ENCODE results near the gene MED9. TPM values are rescaled to one million over a fixed set of nuclear protein-coding genes. Genes with fewer than 3 reads are reported as not detected.

Gene MED9
- total and polyA plus RNA-seq, 10 of the 15 experiments (the other 5 are each of a cell fraction or from before 2014, with no cell fraction given), result 1.5 to 22.4 (median 14.8) TPM

DNA sequence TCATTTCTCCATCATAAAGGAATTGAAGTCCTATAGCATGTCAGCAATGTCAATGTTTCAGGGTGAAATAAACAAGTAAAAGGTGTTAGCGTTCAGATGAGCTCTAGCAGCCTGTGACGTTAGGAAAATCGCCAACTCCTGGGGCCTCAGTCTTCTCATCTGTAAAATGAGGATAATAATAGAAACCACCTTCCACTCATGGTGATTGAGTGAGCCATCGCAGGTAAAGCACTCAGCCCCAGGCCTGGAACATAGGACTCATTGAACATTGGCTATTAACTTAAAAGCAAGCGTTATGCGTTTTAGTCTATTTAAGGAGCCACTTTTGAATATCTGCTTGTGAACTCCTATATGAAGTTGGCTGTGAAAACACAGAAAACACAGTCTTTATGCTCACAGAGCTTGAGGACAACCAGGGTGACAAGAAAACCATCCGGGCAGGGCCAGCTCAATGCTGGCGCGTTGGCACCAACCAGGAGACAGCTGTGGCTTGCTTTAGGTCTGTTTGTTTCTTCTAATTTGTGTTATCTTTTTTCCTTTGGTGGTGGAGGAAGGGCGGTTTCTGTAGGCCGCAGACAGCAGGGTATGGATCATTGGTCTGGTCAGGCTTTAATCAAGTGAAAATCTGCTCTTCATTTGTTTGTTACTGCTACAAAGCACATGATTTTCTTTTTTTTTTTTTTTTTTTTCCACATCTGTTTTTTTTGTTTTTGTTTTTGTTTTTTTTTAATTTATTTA is 35.7 kb upstream of the MED9 start:
- Histone ChIP-seq H3K36me3 (ENCODE audit: control insufficient read depth in 2 of 2, insufficient read depth in 2 of 2, low read length in 1 of 2) (no peaks in the 10 kb centered on the region), H3K79me2 (ENCODE audit: control insufficient read depth, insufficient read depth, low read length) (no peaks in the 10 kb centered on the region), H3K27me3 (replicated peaks in 1 of 2; ENCODE audit: control insufficient read depth in 2 of 2, insufficient read depth in 2 of 2, low read length in 1 of 2) (no peaks in the 10 kb centered on the region; a peak in 1 of 4 replicates), H3K4me1 (ENCODE audit: control insufficient read depth, insufficient read depth, low read length) (no peaks in the 10 kb centered on the region), H3K9ac (ENCODE audit: control insufficient read depth, insufficient read depth, low read length) (no peak overlapping the region), H3K4me3 (no peak overlapping the region), H2AFZ (ENCODE audit: control insufficient read depth, low read depth, low read length) (no peak overlapping the region), H3K27ac (ENCODE audit: control insufficient read depth, insufficient read depth) (no peak overlapping the region), H3K9me3 (replicated peaks; ENCODE audit: control insufficient read depth, insufficient read depth, low read length) (no peaks in the 10 kb centered on the region), H4K20me1 (ENCODE audit: control insufficient read depth, insufficient read depth) (no peaks in the 10 kb centered on the region), H3K4me2 (ENCODE audit: control insufficient read depth, insufficient read depth) (no peak overlapping the region)
- intact Hi-C loops (cut with micrococcal nuclease; ENCODE audit: unreplicated experiment) (loop anchor here (1.0 kb wide), 1 partner anchor 85 kb away; no protein-coding TSS in a partner anchor), in situ Hi-C loops (cut with MboI) (loop anchor here (5.0 kb wide), 1 partner anchor 84 kb away; no protein-coding TSS in a partner anchor)
- RAD21 ChIA-PET (ENCODE audit: unreplicated experiment), result no interaction called here
- FAIRE-seq, result no peak
- SMC1A ChIA-PET (ENCODE audit: uncharacterized antibody, unreplicated experiment), result no interaction called here
- DNase-seq (ENCODE audit: low read depth, low spot score), result no peak
- no peak for ATAC-seq
- 67% methylated on average over 11 of the region's 11 CpGs for WGBS (ENCODE audit: insufficient coverage, insufficient replicate concordance, low lambda C conversion rate, missing lambda C conversion rate)
- CTCF ChIA-PET, result interaction anchor here (1.5 to 1.7 kb wide), 3 partner anchors 13 to 86 kb away, joined by 3 to 5 read pairs (median 3); no protein-coding TSS in a partner anchor
- no TSS peak for BruUV-seq (replicated peaks)
- TF ChIP-seq, protein P1, sequence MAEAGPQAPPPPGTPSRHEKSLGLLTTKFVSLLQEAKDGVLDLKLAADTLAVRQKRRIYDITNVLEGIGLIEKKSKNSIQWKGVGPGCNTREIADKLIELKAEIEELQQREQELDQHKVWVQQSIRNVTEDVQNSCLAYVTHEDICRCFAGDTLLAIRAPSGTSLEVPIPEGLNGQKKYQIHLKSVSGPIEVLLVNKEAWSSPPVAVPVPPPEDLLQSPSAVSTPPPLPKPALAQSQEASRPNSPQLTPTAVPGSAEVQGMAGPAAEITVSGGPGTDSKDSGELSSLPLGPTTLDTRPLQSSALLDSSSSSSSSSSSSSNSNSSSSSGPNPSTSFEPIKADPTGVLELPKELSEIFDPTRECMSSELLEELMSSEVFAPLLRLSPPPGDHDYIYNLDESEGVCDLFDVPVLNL (IDR thresholded peaks at IDR 0.05; ENCODE audit: low read depth, low read length), result no peak
- no peak for TF ChIP-seq SMC3 (IDR thresholded peaks at IDR 0.05; ENCODE audit: borderline replicate concordance, low read length)
- TF ChIP-seq RAD21 (IDR thresholded peaks at IDR 0.05; ENCODE audit: insufficient read depth, low read depth, low read length), result no peak
- TF ChIP-seq, protein P2, sequence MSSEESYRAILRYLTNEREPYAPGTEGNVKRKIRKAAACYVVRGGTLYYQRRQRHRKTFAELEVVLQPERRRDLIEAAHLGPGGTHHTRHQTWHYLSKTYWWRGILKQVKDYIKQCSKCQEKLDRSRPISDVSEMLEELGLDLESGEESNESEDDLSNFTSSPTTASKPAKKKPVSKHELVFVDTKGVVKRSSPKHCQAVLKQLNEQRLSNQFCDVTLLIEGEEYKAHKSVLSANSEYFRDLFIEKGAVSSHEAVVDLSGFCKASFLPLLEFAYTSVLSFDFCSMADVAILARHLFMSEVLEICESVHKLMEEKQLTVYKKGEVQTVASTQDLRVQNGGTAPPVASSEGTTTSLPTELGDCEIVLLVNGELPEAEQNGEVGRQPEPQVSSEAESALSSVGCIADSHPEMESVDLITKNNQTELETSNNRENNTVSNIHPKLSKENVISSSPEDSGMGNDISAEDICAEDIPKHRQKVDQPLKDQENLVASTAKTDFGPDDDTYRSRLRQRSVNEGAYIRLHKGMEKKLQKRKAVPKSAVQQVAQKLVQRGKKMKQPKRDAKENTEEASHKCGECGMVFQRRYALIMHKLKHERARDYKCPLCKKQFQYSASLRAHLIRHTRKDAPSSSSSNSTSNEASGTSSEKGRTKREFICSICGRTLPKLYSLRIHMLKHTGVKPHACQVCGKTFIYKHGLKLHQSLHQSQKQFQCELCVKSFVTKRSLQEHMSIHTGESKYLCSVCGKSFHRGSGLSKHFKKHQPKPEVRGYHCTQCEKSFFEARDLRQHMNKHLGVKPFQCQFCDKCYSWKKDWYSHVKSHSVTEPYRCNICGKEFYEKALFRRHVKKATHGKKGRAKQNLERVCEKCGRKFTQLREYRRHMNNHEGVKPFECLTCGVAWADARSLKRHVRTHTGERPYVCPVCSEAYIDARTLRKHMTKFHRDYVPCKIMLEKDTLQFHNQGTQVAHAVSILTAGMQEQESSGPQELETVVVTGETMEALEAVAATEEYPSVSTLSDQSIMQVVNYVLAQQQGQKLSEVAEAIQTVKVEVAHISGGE (CRISPR knock-in tag; IDR thresholded peaks at IDR 0.05), result no peak
- no peak for TF ChIP-seq STAT3 (IDR thresholded peaks at IDR 0.05; ENCODE audit: low read depth, low read length)
- TF ChIP-seq BRCA1 (IDR thresholded peaks at IDR 0.05; ENCODE audit: low read depth, low read length), result no peak
- POLR2A ChIA-PET, result no interaction called here
